Measurements from ENCODE around the gene NEK6. TPM values are rescaled to one million over a fixed set of nuclear protein-coding genes. Genes with fewer than 3 reads are reported as not detected.
A peak's percentile ranks its signal among the peaks of the same experiment; 100 is the strongest.

Gene NEK6
- total and polyA plus RNA-seq, 2 donors, result 28.1 to 38.3 TPM

GRCh38 chr9:124342402-124342775, 84.6 kb downstream of the NEK6 start:
- H3K36me3 ChIP-seq (ENCODE audit: insufficient read depth), result no peaks in the 10 kb centered on the region
- WGBS, result 85% methylated on average over 11 of the region's 11 CpGs
- no peak overlapping the region for H3K27ac ChIP-seq (ENCODE audit: low read depth)
- H3K4me3 ChIP-seq (ENCODE audit: low read depth, low read length), result no peak overlapping the region
- DNase-seq (ENCODE audit: extremely low spot score), result no peak
- no peaks in the 10 kb centered on the region for H3K4me1 ChIP-seq (ENCODE audit: insufficient read depth)

- Histone ChIP-seq H3K4me3 (ENCODE audit: low read depth, low read length) (no peak overlapping the region), H3K27ac (ENCODE audit: low read depth) (peak overlapping the region; percentile 47), H3K4me1 (ENCODE audit: insufficient read depth) (no peaks in the 10 kb centered on the region), H3K36me3 (ENCODE audit: insufficient read depth) (no peaks in the 10 kb centered on the region)
- DNase-seq (ENCODE audit: extremely low spot score), result peak; percentile 17
- WGBS, result 20% methylated on average over 26 of the region's 26 CpGs
These were observed 85.2 kb downstream of the NEK6 start for GRCh38 chr9:124342776-124343485.

DNA sequence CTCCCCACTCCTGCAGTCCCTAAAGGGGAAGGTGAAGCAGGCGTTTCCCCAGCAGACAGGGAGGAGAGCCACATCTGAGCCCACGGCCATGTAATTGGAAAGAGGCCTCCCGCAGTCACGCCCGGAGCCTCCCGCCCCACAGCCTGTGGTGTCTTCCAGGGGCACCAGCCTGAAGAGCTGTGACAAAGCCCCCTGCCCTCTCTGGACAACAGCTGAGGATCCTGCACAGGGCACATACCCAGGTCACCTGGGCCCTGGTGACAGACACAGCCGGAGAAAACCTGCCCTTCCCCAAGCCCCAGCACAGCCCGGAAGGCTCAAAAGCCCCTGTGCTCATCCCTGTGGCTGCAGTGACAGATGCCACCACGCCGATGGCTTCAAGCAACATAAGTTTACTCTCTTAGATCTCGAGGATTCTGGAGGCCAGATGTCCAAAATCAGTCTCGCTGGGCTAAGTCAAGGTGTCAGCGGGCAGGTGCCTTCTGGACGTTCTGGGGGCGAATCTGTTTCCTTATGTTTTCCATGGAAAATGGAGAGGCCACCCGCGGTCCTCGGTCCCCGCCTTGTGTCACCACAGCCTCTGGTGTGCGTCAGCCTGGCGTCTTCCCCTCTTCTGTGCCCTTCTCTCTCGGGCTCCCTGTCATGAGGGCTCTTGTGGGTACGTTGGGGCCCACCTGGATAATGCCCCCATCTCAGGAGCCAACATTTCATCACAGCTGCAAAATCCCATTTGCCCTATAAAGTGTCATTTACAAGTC, 86.0 kb downstream of the NEK6 start:
- peak overlapping the region; percentile 45 for H3K27ac ChIP-seq (ENCODE audit: low read depth)

GRCh38 chr9:124344291-124345050, 86.7 kb downstream of the NEK6 start:
- Histone ChIP-seq H3K4me1 (ENCODE audit: insufficient read depth) (no peaks in the 10 kb centered on the region), H3K4me3 (ENCODE audit: low read depth, low read length) (no peak overlapping the region), H3K36me3 (ENCODE audit: insufficient read depth) (no peaks in the 10 kb centered on the region), H3K27ac (ENCODE audit: low read depth) (no peak overlapping the region)
- WGBS, result 92% methylated on average over 29 of the region's 29 CpGs
- no peak for DNase-seq (ENCODE audit: extremely low spot score)

More for the DNA sequence above, 86.0 kb downstream of the NEK6 start:
- Histone ChIP-seq H3K36me3 (ENCODE audit: insufficient read depth) (no peaks in the 10 kb centered on the region), H3K4me1 (ENCODE audit: insufficient read depth) (no peaks in the 10 kb centered on the region), H3K4me3 (ENCODE audit: low read depth, low read length) (no peak overlapping the region)
- WGBS, result 80% methylated on average over 23 of the region's 23 CpGs
- DNase-seq (ENCODE audit: extremely low spot score), result no peak

DNA sequence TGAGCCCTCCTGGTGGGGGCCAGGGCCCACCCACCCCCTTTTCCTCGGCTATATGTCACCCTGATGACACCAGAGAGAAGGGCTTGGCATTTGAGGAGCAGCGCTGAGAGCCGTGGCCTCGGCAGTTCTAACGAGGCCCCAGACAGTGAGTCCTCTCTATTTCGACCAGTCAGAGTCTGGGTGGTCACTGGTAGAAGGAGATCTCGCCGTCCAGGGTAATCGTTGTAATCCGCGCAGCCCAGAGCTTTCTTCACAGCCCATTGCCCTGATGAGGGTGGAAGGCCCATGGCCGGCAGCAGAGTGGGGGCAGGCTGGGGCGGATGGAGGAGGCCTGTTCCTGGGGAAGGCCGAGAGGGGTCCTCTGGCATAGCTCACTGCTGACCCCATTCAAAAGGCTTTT, 87.3 kb downstream of the NEK6 start:
- no peak for DNase-seq (ENCODE audit: extremely low spot score)
- WGBS, result 85% methylated on average over 14 of the region's 14 CpGs
- H3K4me3 ChIP-seq (ENCODE audit: low read depth, low read length), result no peak overlapping the region
- no peaks in the 10 kb centered on the region for H3K36me3 ChIP-seq (ENCODE audit: insufficient read depth)
- H3K27ac ChIP-seq (ENCODE audit: low read depth), result no peak overlapping the region
- H3K4me1 ChIP-seq (ENCODE audit: insufficient read depth), result no peaks in the 10 kb centered on the region

GRCh38 chr9:124345751-124346281, 88.1 kb downstream of the NEK6 start:
- no peak for DNase-seq (ENCODE audit: extremely low spot score)
- H3K36me3 ChIP-seq (ENCODE audit: insufficient read depth), result no peaks in the 10 kb centered on the region
- WGBS, result 83% methylated on average over 9 of the region's 9 CpGs
- no peak overlapping the region for H3K4me3 ChIP-seq (ENCODE audit: low read depth, low read length)
- no peak overlapping the region for H3K27ac ChIP-seq (ENCODE audit: low read depth)
- H3K4me1 ChIP-seq (ENCODE audit: insufficient read depth), result no peaks in the 10 kb centered on the region

- H3K4me1 ChIP-seq (ENCODE audit: insufficient read depth), result no peaks in the 10 kb centered on the region
- no peak overlapping the region for H3K4me3 ChIP-seq (ENCODE audit: low read depth, low read length)
- no peak overlapping the region for H3K27ac ChIP-seq (ENCODE audit: low read depth)
- no peak for DNase-seq (ENCODE audit: extremely low spot score)
- WGBS, result 90% methylated on average over 34 of the region's 34 CpGs
- H3K36me3 ChIP-seq (ENCODE audit: insufficient read depth), result no peaks in the 10 kb centered on the region
These were observed 88.8 kb downstream of the NEK6 start for GRCh38 chr9:124346347-124347163.

DNA sequence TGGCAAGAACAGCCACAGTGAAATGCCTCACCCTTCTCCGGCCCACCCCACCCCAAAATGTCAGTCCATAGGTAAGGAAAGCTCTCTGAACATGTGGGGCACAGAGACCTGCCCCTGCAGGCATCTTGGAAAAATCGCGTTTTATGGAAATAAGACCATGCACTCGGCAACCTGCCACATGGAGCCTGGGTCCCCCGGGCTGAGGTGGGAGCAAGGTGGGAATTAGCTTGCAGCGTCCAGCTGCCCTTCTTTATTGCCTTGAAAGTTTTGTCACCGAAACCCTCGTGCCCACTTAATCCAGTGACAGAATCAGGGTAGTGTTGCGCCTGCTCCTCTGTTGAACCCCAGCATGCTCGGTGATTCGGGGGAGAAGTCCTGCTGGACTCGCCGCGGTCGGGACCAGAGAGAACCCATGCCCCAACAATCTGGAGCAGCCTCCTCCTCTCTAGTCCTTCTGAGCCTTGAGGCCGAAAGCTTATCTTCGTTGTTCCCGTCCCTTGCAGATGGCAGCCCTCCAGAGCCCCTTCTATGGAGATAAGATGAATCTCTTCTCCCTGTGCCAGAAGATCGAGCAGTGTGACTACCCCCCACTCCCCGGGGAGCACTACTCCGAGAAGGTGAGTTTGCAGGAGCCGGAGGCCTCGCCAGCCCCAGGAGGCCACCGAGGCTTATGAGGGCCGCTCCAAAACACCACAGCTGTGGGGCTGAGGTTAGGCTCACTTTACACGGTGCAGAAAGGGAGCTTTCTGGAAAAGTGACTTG, 89.6 kb downstream of the NEK6 start:
- DNase-seq (ENCODE audit: extremely low spot score), result no peak
- 68% methylated on average over 26 of the region's 26 CpGs for WGBS
- Histone ChIP-seq H3K27ac (ENCODE audit: low read depth) (no peak overlapping the region), H3K36me3 (ENCODE audit: insufficient read depth) (no peaks in the 10 kb centered on the region), H3K4me1 (ENCODE audit: insufficient read depth) (no peaks in the 10 kb centered on the region), H3K4me3 (ENCODE audit: low read depth, low read length) (no peak overlapping the region)

GRCh38 chr9:124347968-124348358, 90.2 kb downstream of the NEK6 start:
- 83% methylated on average over 8 of the region's 8 CpGs for WGBS
- no peak for DNase-seq (ENCODE audit: extremely low spot score)
- Histone ChIP-seq H3K4me1 (ENCODE audit: insufficient read depth) (no peaks in the 10 kb centered on the region), H3K27ac (ENCODE audit: low read depth) (no peak overlapping the region), H3K4me3 (ENCODE audit: low read depth, low read length) (no peak overlapping the region), H3K36me3 (ENCODE audit: insufficient read depth) (no peaks in the 10 kb centered on the region)

GRCh38 chr9:124348363-124348762, 90.6 kb downstream of the NEK6 start:
- WGBS, result 96% methylated on average over 3 of the region's 3 CpGs

GRCh38 chr9:124348831-124349230, 91.1 kb downstream of the NEK6 start:
- Histone ChIP-seq H3K4me3 (ENCODE audit: low read depth, low read length) (no peak overlapping the region), H3K36me3 (ENCODE audit: insufficient read depth) (no peaks in the 10 kb centered on the region), H3K4me1 (ENCODE audit: insufficient read depth) (no peaks in the 10 kb centered on the region), H3K27ac (ENCODE audit: low read depth) (no peak overlapping the region)
- 91% methylated on average over 12 of the region's 12 CpGs for WGBS
- no peak for DNase-seq (ENCODE audit: extremely low spot score)

More at GRCh38 chr9:124348363-124348762, 90.6 kb downstream of the NEK6 start:
- Histone ChIP-seq H3K27ac (ENCODE audit: low read depth) (no peak overlapping the region), H3K36me3 (ENCODE audit: insufficient read depth) (no peaks in the 10 kb centered on the region), H3K4me3 (ENCODE audit: low read depth, low read length) (no peak overlapping the region), H3K4me1 (ENCODE audit: insufficient read depth) (no peaks in the 10 kb centered on the region)
- DNase-seq (ENCODE audit: extremely low spot score), result no peak

DNA sequence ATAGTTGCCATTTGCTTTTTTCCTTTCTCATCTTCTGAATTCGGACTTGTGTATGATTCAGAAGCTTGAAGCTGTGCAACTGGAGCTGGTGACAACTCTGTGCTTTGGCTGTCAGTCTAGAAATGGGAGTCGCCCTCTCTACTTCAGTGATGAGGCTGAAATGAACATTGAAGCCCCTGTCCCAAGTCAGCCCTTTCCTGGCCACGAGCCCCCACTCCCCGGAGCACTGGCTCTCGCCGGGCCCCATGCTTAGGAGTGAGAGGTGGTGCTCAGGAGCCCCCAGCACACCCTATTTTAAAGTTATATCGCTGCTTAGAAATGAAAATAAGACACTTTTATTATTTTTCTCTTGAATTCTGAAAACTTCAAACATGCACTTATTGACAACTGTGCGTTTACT, 91.5 kb downstream of the NEK6 start:
- no peaks in the 10 kb centered on the region for H3K36me3 ChIP-seq (ENCODE audit: insufficient read depth)
- no peak overlapping the region for H3K4me3 ChIP-seq (ENCODE audit: low read depth, low read length)
- no peaks in the 10 kb centered on the region for H3K4me1 ChIP-seq (ENCODE audit: insufficient read depth)
- H3K27ac ChIP-seq (ENCODE audit: low read depth), result no peak overlapping the region
- no peak for DNase-seq (ENCODE audit: extremely low spot score)
- WGBS, result 89% methylated on average over 8 of the region's 8 CpGs

Measured in urinary bladder (tissue), 4 donors.